K562 (cell line): ENCODE measurements around the gene CTU1. TPM values are rescaled to one million over a fixed set of nuclear protein-coding genes. Genes with fewer than 3 reads are reported as not detected.

ENCODE experiments used
- ATF4 ChIP-seq: fragments of 450-650 bp; formaldehyde crosslinking; IDR thresholded peaks from 2 replicates; pipeline ENCODE4 v1.4.0; 2022; ENCODE audit warnings: mild to moderate bottlenecking, moderate library complexity
- E2F8 ChIP-seq: fragments of 450-650 bp; IDR thresholded peaks from 2 replicates; pipeline ENCODE4 v1.7.1; 2018; ENCODE audit warnings: mild to moderate bottlenecking, low read depth; ENCODE audit not compliant: partially characterized antibody
- NONO ChIP-seq, 2 experiments: fragments of 200-400 bp in 1 of 2; fragments of 450-650 bp in 1 of 2; formaldehyde crosslinking in 1 of 2; IDR thresholded peaks; 2 replicates each; pipeline ENCODE4 v1.6.1; 2017; ENCODE audit warnings: low read depth in 2 of 2, mild to moderate bottlenecking in 2 of 2, moderate library complexity in 2 of 2, low read length in 1 of 2
- PML ChIP-seq: IDR thresholded peaks from 2 replicates; pipeline ENCODE4 v1.6.1; 2012; ENCODE audit warnings: low read length, inconsistent platforms
- RBM14 ChIP-seq: fragments of 200-400 bp; formaldehyde crosslinking; IDR thresholded peaks from 2 replicates; pipeline ENCODE4 v1.6.1; 2018; ENCODE audit warnings: low read depth, mild to moderate bottlenecking, low read length, moderate library complexity, borderline replicate concordance; ENCODE audit not compliant: insufficient read depth
- REST ChIP-seq, 2 experiments: fragments of 450-650 bp; formaldehyde crosslinking in 1 of 2; IDR thresholded peaks; 2 replicates each; pipeline versions ENCODE4 v1.4.0 to v1.6.1; 2014 to 2020; ENCODE audit warnings: mild to moderate bottlenecking in 2 of 2, borderline replicate concordance in 1 of 2, low read depth in 1 of 2
- RFX1 ChIP-seq: fragments of 450-650 bp; IDR thresholded peaks from 2 replicates; pipeline ENCODE4 v1.6.1; 2016; ENCODE audit warnings: mild to moderate bottlenecking, moderate library complexity
- SAFB2 ChIP-seq: fragments of 200-400 bp; formaldehyde crosslinking; IDR thresholded peaks from 2 replicates; pipeline ENCODE4 v1.6.1; 2018; ENCODE audit warnings: borderline replicate concordance, low read length, low read depth, moderate library complexity; ENCODE audit not compliant: severe bottlenecking
- SNIP1 ChIP-seq: fragments of 450-650 bp; IDR thresholded peaks from 2 replicates; pipeline ENCODE4 v1.7.1; 2017; ENCODE audit warnings: low read depth, mild to moderate bottlenecking
- SUPT5H ChIP-seq: fragments of 450-650 bp; IDR thresholded peaks from 2 replicates; pipeline ENCODE4 v1.6.1; 2016
- TBL1XR1 ChIP-seq, 2 experiments: IDR thresholded peaks; 2 replicates each; pipeline ENCODE4 v1.6.1; 2012; ENCODE audit warnings: improper control_type of control experiment in 2 of 2, low read length in 2 of 2, mild to moderate bottlenecking in 1 of 2
- TSC22D4 ChIP-seq: fragments of 450-650 bp; IDR thresholded peaks from 2 replicates; pipeline ENCODE4 v1.6.1; 2016; ENCODE audit warnings: missing genetic modification characterization, missing biosample characterization, control low read depth
- ZBTB1 ChIP-seq: sonication (generic); formaldehyde crosslinking; IDR thresholded peaks from 2 replicates; pipeline ENCODE4 v1.8.1; 2023; ENCODE audit warnings: missing genetic modification reagents, low read depth, mild to moderate bottlenecking, borderline replicate concordance
- ZBTB8A ChIP-seq: fragments of 450-650 bp; IDR thresholded peaks from 2 replicates; pipeline ENCODE4 v1.6.1; 2018; ENCODE audit warnings: mild to moderate bottlenecking, moderate library complexity; ENCODE audit not compliant: partially characterized antibody
- ZNF133 ChIP-seq: fragments of 250-450 bp; sonication (Bioruptor Pico); IDR thresholded peaks from 2 replicates; pipeline ENCODE4 v1.4.0; 2020; ENCODE audit warnings: mild to moderate bottlenecking
- ZNF23 ChIP-seq: fragments of 250-450 bp; sonication (Bioruptor Pico); IDR thresholded peaks from 2 replicates; pipeline ENCODE4 v1.4.0; 2020; ENCODE audit warnings: mild to moderate bottlenecking
- polyA plus RNA-seq, 8 experiments: library from polyadenylated mRNA; depleted of rRNA in 4 of 8; stranded (reverse) in 5 of 8; unstranded in 3 of 8; fragments of >200 nt; fragmentation: Nextera tagmentation in 2 of 8; fragmentation: Illumina TruSeq in 1 of 8; extraction: Ambion mirVana in 2 of 8; extraction: Trizol in 1 of 8; gene quantifications; 2 replicates each; pipeline versions ENCODE4 v1.2.1 to v1.2.3, GENCODE V29; 2011 to 2014; ENCODE audit warnings: inconsistent platforms in 1 of 8, missing spikeins in 1 of 8
- total RNA-seq, 7 experiments: library from RNA; depleted of rRNA in 6 of 7; stranded (reverse); fragments of >200 nt in 6 of 7; fragmentation: Illumina TruSeq in 2 of 7; extraction: Trizol in 2 of 7; gene quantifications; 2 replicates each; pipeline versions ENCODE4 v1.2.1 to v1.2.3, GENCODE V29; 2011 to 2021; ENCODE audit warnings: low replicate concordance in 1 of 7

The CTU1 gene
- total and polyA plus RNA-seq, 9 of the 15 experiments (the other 6 are each of a cell fraction or from before 2014, with no cell fraction given): 0.03 to 18.4 (median 2.3) TPM; not detected in 1

- TF ChIP-seq ZBTB1 (no peak), RFX1 (no peak), REST (IDR thresholded peaks at IDR 0.05; ENCODE audit: borderline replicate concordance) (peak; percentile 15; the same call in 1 of the 2 replicates), REST (CRISPR knock-in tag; IDR thresholded peaks at IDR 0.05; ENCODE audit: low read depth) (no peak), SAFB2 (no peak), RBM14 (no peak), ZNF133 (CRISPR knock-in tag) (no peak), TSC22D4 (tag) (no peak), E2F8 (no peak), SNIP1 (no peak), PML (peak; percentile 90), SUPT5H (peak; percentile 58), TBL1XR1 (IDR thresholded peaks at IDR 0.05; ENCODE audit: low read length in 2 of 2) (no peak), ATF4 (CRISPR knock-in tag) (no peak), NONO (IDR thresholded peaks at IDR 0.05; ENCODE audit: low read depth in 2 of 2, low read length in 1 of 2) (no peak), ZNF23 (CRISPR knock-in tag) (no peak), ZBTB8A (no peak)
Observed at GRCh38 chr19:51136851-51137551, 28.8 kb upstream of the CTU1 start (continued).
